Endothelial cell of umbilical vein (primary cell): ENCODE measurements around the gene WNT9B. TPM values are rescaled to one million over a fixed set of nuclear protein-coding genes. Genes with fewer than 3 reads are reported as not detected.
A peak's percentile ranks its signal among the peaks of the same experiment; 100 is the strongest.

Experiments used
- BruUV-seq: library from RNA; stranded (reverse); fragments of 400-500 nt; replicated peaks from 2 replicates; lab custom pipeline; 2021; lab: Mats Ljungman, UMichigan
- CTCF ChIA-PET: fragments of 300-600, 350-600 bp; sonication (Branson Sonifier 250); formaldehyde crosslinking; loops from one replicate; lab custom pipeline; 2021; ENCODE audit warnings: antibody characterized with exemption, inconsistent platforms; lab: Charles Lee
- POLR2A ChIA-PET: fragments of 300-600, 350-600 bp; sonication (Branson Sonifier 250); formaldehyde crosslinking; loops from one replicate; lab custom pipeline; 2021; ENCODE audit warnings: antibody characterized with exemption, inconsistent platforms; lab: Charles Lee
- DNase-seq: peaks from one replicate; pipeline ENCODE4 v3.0.0-alpha.2; 2011; ENCODE audit warnings: low read depth, low spot score
- FAIRE-seq: peaks from 2 replicates; lab custom pipeline; 2011; peaks lifted over from hg19 to GRCh38; lab: Jason Lieb, UNC
- H2AFZ ChIP-seq: 2 replicates; pipeline ENCODE4 v1.6.0; 2012; ENCODE audit warnings: low read depth, low read length, control low read depth, inconsistent platforms
- H3K27ac ChIP-seq: 2 replicates; pipeline ENCODE4 v1.5.1; 2011; ENCODE audit warnings: low read depth, mild to moderate bottlenecking, control low read depth, low read length, moderate library complexity; ENCODE audit not compliant: insufficient read depth
- H3K27me3 ChIP-seq, 2 experiments: 2 replicates each; pipeline versions ENCODE4 v1.6.0 to v1.6.1; 2011; ENCODE audit warnings: low read length in 2 of 2, mixed read lengths in 1 of 2; ENCODE audit not compliant: control insufficient read depth in 2 of 2, insufficient read depth in 2 of 2
- H3K36me3 ChIP-seq, 2 experiments: 2 replicates in 1 of 2; 3 replicates in 1 of 2; pipeline ENCODE4 v1.5.1; 2011; ENCODE audit warnings: low read length in 2 of 2, mild to moderate bottlenecking in 1 of 2, moderate library complexity in 1 of 2; ENCODE audit not compliant: control insufficient read depth in 2 of 2, insufficient read depth in 2 of 2; ENCODE audit errors: extremely low read depth in 1 of 2
- H3K4me1 ChIP-seq: 3 replicates; pipeline ENCODE4 v1.5.1; 2011; ENCODE audit warnings: mild to moderate bottlenecking, low read length; ENCODE audit not compliant: control insufficient read depth, insufficient read depth; ENCODE audit errors: extremely low read depth
- H3K4me2 ChIP-seq: 2 replicates; pipeline ENCODE4 v1.6.1; 2011; ENCODE audit warnings: low read length, control low read depth, mixed read lengths; ENCODE audit not compliant: insufficient read depth
- H3K4me3 ChIP-seq, 3 experiments: fragments of 200-600 bp in 1 of 3; sonication (generic), shearing (Covaris generic) in 1 of 3; replicated peaks in 1 of 3; 2 replicates each; pipeline ENCODE4 v1.5.1; 2011 to 2016; ENCODE audit warnings: control low read depth in 3 of 3, low read length in 3 of 3, mild to moderate bottlenecking in 2 of 3, inconsistent platforms in 1 of 3, low read depth in 1 of 3, moderate library complexity in 1 of 3; ENCODE audit not compliant: insufficient read depth in 1 of 3
- H3K79me2 ChIP-seq: 2 replicates; pipeline ENCODE4 v1.6.0; 2012; ENCODE audit warnings: low read length, inconsistent platforms; ENCODE audit not compliant: control insufficient read depth, insufficient read depth
- H3K9ac ChIP-seq: replicated peaks from 2 replicates; pipeline ENCODE3; 2011; ENCODE audit warnings: low read length, control low read depth; ENCODE audit not compliant: insufficient read depth; ENCODE audit errors: extremely low read depth
- H3K9me1 ChIP-seq: replicated peaks from 3 replicates; pipeline ENCODE4 v1.6.0; 2011; ENCODE audit warnings: mild to moderate bottlenecking, low read length; ENCODE audit not compliant: control insufficient read depth, insufficient read depth; ENCODE audit errors: extremely low read depth
- H3K9me3 ChIP-seq: replicated peaks from 2 replicates; pipeline ENCODE4 v1.5.1; 2012; ENCODE audit warnings: low read length, inconsistent platforms; ENCODE audit not compliant: control insufficient read depth, insufficient read depth
- H4K20me1 ChIP-seq: replicated peaks from 2 replicates; pipeline ENCODE3; 2011; ENCODE audit warnings: mild to moderate bottlenecking, low read length; ENCODE audit not compliant: control insufficient read depth, insufficient read depth; ENCODE audit errors: extremely low read depth
- EZH2 ChIP-seq: IDR thresholded peaks from 2 replicates; pipeline ENCODE4 v1.6.1; 2012; ENCODE audit warnings: borderline replicate concordance, low read depth, mild to moderate bottlenecking, moderate library complexity, low read length, inconsistent platforms; ENCODE audit not compliant: severe bottlenecking
- FOS ChIP-seq: IDR thresholded peaks from 2 replicates; pipeline ENCODE4 v1.6.1; 2011; ENCODE audit warnings: mild to moderate bottlenecking, low read length, moderate library complexity, borderline replicate concordance; ENCODE audit not compliant: insufficient read depth
- GATA2 ChIP-seq: IDR thresholded peaks from 2 replicates; pipeline ENCODE4 v1.7.0; 2011; ENCODE audit warnings: low read depth, mild to moderate bottlenecking, moderate library complexity, mixed read lengths, low read length; ENCODE audit not compliant: insufficient read length, insufficient read depth
- JUN ChIP-seq: IDR thresholded peaks from 2 replicates; pipeline ENCODE4 v1.6.1; 2011; ENCODE audit warnings: borderline replicate concordance, low read depth; ENCODE audit not compliant: insufficient read length, insufficient read depth
- MAX ChIP-seq: IDR thresholded peaks from 2 replicates; pipeline ENCODE4 v1.6.1; 2011; ENCODE audit not compliant: insufficient read depth, insufficient read length
- MYC ChIP-seq: IDR thresholded peaks from one replicate; pipeline ENCODE4 v1.6.1; 2011; ENCODE audit warnings: mild to moderate bottlenecking, low read depth, low read length
- POLR2A ChIP-seq: IDR thresholded peaks from 2 replicates; pipeline ENCODE4 v1.6.1; 2012; ENCODE audit warnings: low read depth, mild to moderate bottlenecking, control low read depth, low read length
- POLR2AphosphoS5 ChIP-seq: IDR thresholded peaks from 2 replicates; pipeline ENCODE4 v1.6.1; 2012; ENCODE audit warnings: low read depth, mild to moderate bottlenecking, control low read depth, low read length, moderate library complexity; ENCODE audit not compliant: insufficient read depth
- dilution Hi-C: fragments of 300-500 bp; cut with MboI; formaldehyde crosslinking; loops from one replicate; pipeline ENCODE4 v1.15.0; 2019; ENCODE audit warnings: low sequenced_read_pairs; ENCODE audit not compliant: extremely low pct_ligation_motif_present
- intact Hi-C: fragments of 100-400 bp; cut with micrococcal nuclease; formaldehyde crosslinking; loops from one replicate; pipeline ENCODE4 v1.10.0; 2022
- polyA plus RNA-seq, 4 experiments: library from polyadenylated mRNA; depleted of rRNA in 3 of 4; stranded (reverse) in 3 of 4; unstranded in 1 of 4; fragments of >200 nt; gene quantifications; 2 replicates each; pipeline versions ENCODE4 v1.2.1 to v1.2.3, GENCODE V29; 2011 to 2012; ENCODE audit warnings: missing spikeins in 1 of 4
- total RNA-seq: library from RNA; stranded (reverse); gene quantifications from 2 replicates; pipeline ENCODE4 v1.2.3, GENCODE V29; 2021
- TF ChIP-seq, protein P1 (sequence below), 2 donors: IDR thresholded peaks; 1 replicate in 1 of 2; 2 replicates in 1 of 2; pipeline ENCODE4 v1.5.1; 2011; ENCODE audit warnings: low read length in 2 of 2, mild to moderate bottlenecking in 2 of 2, moderate library complexity in 2 of 2, control low read depth in 1 of 2, inconsistent platforms in 1 of 2, low read depth in 1 of 2; ENCODE audit not compliant: insufficient read depth in 1 of 2; ENCODE audit errors: extremely low read depth in 1 of 2

Gene WNT9B
- total and polyA plus RNA-seq, 2 donors (not counting 3 experiments of a cell fraction or from before 2014, with no cell fraction given): not detected

DNA sequence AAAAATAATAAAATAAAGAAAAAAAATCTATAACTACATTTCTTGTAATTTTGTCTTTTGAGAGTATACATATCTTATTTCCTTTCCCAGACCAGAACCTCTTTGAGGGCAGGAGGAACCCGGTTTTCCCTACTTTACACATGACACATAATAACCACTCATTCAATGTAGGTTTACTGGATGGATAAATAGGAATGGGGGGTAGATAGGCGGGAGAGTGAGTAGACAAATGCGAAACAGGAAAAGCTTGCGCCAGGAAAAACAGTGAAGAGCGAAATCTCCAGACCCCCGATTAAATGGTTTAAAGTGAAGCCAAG is 71.1 kb downstream of the WNT9B start:
- POLR2A ChIA-PET: no interaction called here
- no peaks in the 10 kb centered on the region for H3K27me3 ChIP-seq
- intact Hi-C loops (no loop called here), dilution Hi-C loops (no loop called here)
- FAIRE-seq: no peak
- TF ChIP-seq FOS (no peak), JUN (no peak), MAX (no peak), MYC (no peak), GATA2 (no peak), POLR2A (no peak), EZH2 (no peak), POLR2AphosphoS5 (no peak)
- TF ChIP-seq, protein P1, sequence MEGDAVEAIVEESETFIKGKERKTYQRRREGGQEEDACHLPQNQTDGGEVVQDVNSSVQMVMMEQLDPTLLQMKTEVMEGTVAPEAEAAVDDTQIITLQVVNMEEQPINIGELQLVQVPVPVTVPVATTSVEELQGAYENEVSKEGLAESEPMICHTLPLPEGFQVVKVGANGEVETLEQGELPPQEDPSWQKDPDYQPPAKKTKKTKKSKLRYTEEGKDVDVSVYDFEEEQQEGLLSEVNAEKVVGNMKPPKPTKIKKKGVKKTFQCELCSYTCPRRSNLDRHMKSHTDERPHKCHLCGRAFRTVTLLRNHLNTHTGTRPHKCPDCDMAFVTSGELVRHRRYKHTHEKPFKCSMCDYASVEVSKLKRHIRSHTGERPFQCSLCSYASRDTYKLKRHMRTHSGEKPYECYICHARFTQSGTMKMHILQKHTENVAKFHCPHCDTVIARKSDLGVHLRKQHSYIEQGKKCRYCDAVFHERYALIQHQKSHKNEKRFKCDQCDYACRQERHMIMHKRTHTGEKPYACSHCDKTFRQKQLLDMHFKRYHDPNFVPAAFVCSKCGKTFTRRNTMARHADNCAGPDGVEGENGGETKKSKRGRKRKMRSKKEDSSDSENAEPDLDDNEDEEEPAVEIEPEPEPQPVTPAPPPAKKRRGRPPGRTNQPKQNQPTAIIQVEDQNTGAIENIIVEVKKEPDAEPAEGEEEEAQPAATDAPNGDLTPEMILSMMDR (IDR thresholded peaks at IDR 0.05; ENCODE audit: extremely low read depth in 1 of 2, insufficient read depth in 1 of 2, low read depth in 1 of 2, low read length in 2 of 2): no peak
- H3K4me3 ChIP-seq: peak overlapping the region; percentile 48 to 94 (median 82)
- H3K27ac ChIP-seq: peak overlapping the region; percentile 84
- BruUV-seq: TSS peak; percentile 71
- H3K4me2 ChIP-seq: peak overlapping the region; percentile 56
- peaks cover 3% of the 10 kb centered on the region for H4K20me1 ChIP-seq
- peaks cover 45% of the 10 kb centered on the region for H3K79me2 ChIP-seq
- peak overlapping the region; percentile 85 for H2AFZ ChIP-seq
- CTCF ChIA-PET: no interaction called here
- peak overlapping the region; percentile 87 for H3K9ac ChIP-seq
- H3K9me3 ChIP-seq: no peaks in the 10 kb centered on the region
- no peak for DNase-seq
- peaks cover 10% of the 10 kb centered on the region for H3K4me1 ChIP-seq
- H3K9me1 ChIP-seq: no peaks in the 10 kb centered on the region
- no peaks in the 10 kb centered on the region for H3K36me3 ChIP-seq
